A549 (cell line): ENCODE results near the gene SEMA3A.

Source experiments
- FOSL2 ChIP-seq, 2 experiments: fragments of 450-650 bp in 1 of 2; fragments of >200 bp in 1 of 2; sonication (Bioruptor Twin) in 1 of 2; formaldehyde crosslinking; IDR thresholded peaks; 2 replicates each; pipeline versions ENCODE4 v1.5.0 to v1.6.1; 2016 to 2020; ENCODE audit warnings: mild to moderate bottlenecking in 1 of 2, moderate library complexity in 1 of 2
- TF ChIP-seq, protein P1 (sequence below): fragments of >200 bp; sonication (Bioruptor Twin); formaldehyde crosslinking; IDR thresholded peaks from 3 replicates; pipeline ENCODE4 v1.5.1; 2016

DNA sequence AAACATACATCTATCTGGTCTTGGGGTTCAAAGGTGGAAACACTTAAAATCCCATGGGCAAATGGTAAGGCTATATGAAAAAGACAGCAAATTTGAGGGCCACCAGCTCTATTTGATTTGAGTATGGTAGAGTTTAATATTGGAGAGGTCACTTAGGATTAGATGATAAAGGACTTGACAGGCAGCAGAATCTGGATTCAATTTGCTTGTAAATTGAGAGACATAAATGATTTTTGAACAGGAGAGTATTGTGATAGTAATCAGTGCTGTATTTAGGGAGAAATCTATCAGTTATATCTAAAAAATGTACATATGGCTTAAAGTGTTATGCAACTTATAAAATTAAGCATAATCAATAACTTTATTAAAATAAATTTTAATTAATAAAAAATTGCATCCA, 155.2 kb downstream of the SEMA3A start:
- TF ChIP-seq, protein P1, sequence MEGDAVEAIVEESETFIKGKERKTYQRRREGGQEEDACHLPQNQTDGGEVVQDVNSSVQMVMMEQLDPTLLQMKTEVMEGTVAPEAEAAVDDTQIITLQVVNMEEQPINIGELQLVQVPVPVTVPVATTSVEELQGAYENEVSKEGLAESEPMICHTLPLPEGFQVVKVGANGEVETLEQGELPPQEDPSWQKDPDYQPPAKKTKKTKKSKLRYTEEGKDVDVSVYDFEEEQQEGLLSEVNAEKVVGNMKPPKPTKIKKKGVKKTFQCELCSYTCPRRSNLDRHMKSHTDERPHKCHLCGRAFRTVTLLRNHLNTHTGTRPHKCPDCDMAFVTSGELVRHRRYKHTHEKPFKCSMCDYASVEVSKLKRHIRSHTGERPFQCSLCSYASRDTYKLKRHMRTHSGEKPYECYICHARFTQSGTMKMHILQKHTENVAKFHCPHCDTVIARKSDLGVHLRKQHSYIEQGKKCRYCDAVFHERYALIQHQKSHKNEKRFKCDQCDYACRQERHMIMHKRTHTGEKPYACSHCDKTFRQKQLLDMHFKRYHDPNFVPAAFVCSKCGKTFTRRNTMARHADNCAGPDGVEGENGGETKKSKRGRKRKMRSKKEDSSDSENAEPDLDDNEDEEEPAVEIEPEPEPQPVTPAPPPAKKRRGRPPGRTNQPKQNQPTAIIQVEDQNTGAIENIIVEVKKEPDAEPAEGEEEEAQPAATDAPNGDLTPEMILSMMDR = no peak
- TF ChIP-seq FOSL2 (IDR thresholded peaks at IDR 0.05) (no peak), FOSL2 (CRISPR knock-in tag; IDR thresholded peaks at IDR 0.05) (no peak)
